Panc1 (cell line): Measurements from ENCODE around the gene FAM50B. TPM values are rescaled to one million over a fixed set of nuclear protein-coding genes. Genes with fewer than 3 reads are reported as not detected.

Experiments
- ATAC-seq: fragments of 200-7000 bp; cut with Tn5 transposase; 2 replicates; pipeline ENCODE4 v1.9.1; 2020; ENCODE audit warnings: mild to moderate bottlenecking, moderate library complexity
- BruUV-seq: library from RNA; stranded (reverse); fragments of 400-500 nt; replicated peaks from 2 replicates; lab custom pipeline; 2021; lab: Mats Ljungman, UMichigan
- CTCF ChIA-PET: fragments of 300-600 bp; sonication (Branson Sonifier 250); formaldehyde crosslinking; loops from one replicate; lab custom pipeline; 2022; ENCODE audit warnings: antibody characterized with exemption; lab: Charles Lee
- POLR2A ChIA-PET: fragments of 300-600 bp; sonication (Branson Sonifier 250); formaldehyde crosslinking; loops from one replicate; lab custom pipeline; 2022; ENCODE audit warnings: antibody characterized with exemption; lab: Charles Lee
- DNase-seq: peaks from one replicate; pipeline ENCODE4 v3.0.0-alpha.2; 2010; ENCODE audit warnings: low read depth, low spot score
- H3K27ac ChIP-seq: 2 replicates; pipeline ENCODE4 v1.5.1; 2011; ENCODE audit warnings: mild to moderate bottlenecking, low read length, inconsistent platforms
- H3K27me3 ChIP-seq: fragments of 200-500 bp; sonication (Bioruptor generic); 2 replicates; pipeline ENCODE4 v1.6.0; 2014; ENCODE audit warnings: low read length, inconsistent platforms; ENCODE audit not compliant: control insufficient read depth, insufficient read depth
- H3K36me3 ChIP-seq: fragments of 200-500 bp; sonication (Bioruptor generic); 2 replicates; pipeline ENCODE4 v1.5.1; 2014; ENCODE audit warnings: inconsistent platforms, mild to moderate bottlenecking, low read length, moderate library complexity; ENCODE audit not compliant: control insufficient read depth, insufficient read depth
- H3K4me1 ChIP-seq: 2 replicates; pipeline ENCODE4 v1.5.1; 2011; ENCODE audit warnings: inconsistent platforms, mild to moderate bottlenecking, low read length, moderate library complexity; ENCODE audit not compliant: control insufficient read depth, insufficient read depth
- H3K4me3 ChIP-seq, 2 experiments: 2 replicates each; pipeline ENCODE4 v1.5.1; 2011 to 2012; ENCODE audit warnings: low read depth in 2 of 2, low read length in 2 of 2, mild to moderate bottlenecking in 2 of 2, inconsistent platforms in 1 of 2, moderate library complexity in 1 of 2
- H3K9me3 ChIP-seq: fragments of 200-500 bp; sonication (Bioruptor generic); 2 replicates; pipeline ENCODE4 v1.5.1; 2014; ENCODE audit warnings: low read depth, mild to moderate bottlenecking, inconsistent platforms, low read length, moderate library complexity; ENCODE audit not compliant: control insufficient read depth, insufficient read depth
- POLR2AphosphoS5 ChIP-seq: IDR thresholded peaks from 2 replicates; pipeline ENCODE4 v1.6.1; 2012; ENCODE audit warnings: mild to moderate bottlenecking, low read depth, low read length, moderate library complexity
- SIN3A ChIP-seq: IDR thresholded peaks from 2 replicates; pipeline ENCODE4 v1.6.1; 2012; ENCODE audit warnings: low read depth, mild to moderate bottlenecking, low read length, moderate library complexity, borderline replicate concordance; ENCODE audit not compliant: insufficient read depth
- TCF7L2 ChIP-seq: IDR thresholded peaks from 2 replicates; pipeline ENCODE4 v1.6.1; 2011; ENCODE audit warnings: mild to moderate bottlenecking, low read depth, low read length, inconsistent platforms
- in situ Hi-C: cut with HindIII; loops from 2 replicates; pipeline ENCODE4 v1.10.0; 2016; ENCODE audit warnings: low sequenced_read_pairs, low pct_unique_long_range_greater_than_20kb
- intact Hi-C: fragments of 100-400 bp; cut with micrococcal nuclease; formaldehyde crosslinking; loops from one replicate; pipeline ENCODE4 v1.10.0; 2022; ENCODE audit not compliant: unreplicated experiment
- total RNA-seq: library from RNA; stranded (reverse); gene quantifications from one replicate; pipeline ENCODE4 v1.2.1, GENCODE V29; 2021; ENCODE audit not compliant: unreplicated experiment
- TF ChIP-seq, protein P1 (sequence below), 2 experiments: IDR thresholded peaks; 2 replicates each; pipeline ENCODE4 v1.6.1; 2011 to 2012; ENCODE audit warnings: low read depth in 2 of 2, control low read depth in 1 of 2, low read length in 1 of 2, mild to moderate bottlenecking in 1 of 2, moderate library complexity in 1 of 2; ENCODE audit not compliant: insufficient read depth in 1 of 2
- TF ChIP-seq, protein P2 (sequence below): fragments of 450-650 bp; IDR thresholded peaks from 2 replicates; pipeline ENCODE4 v1.5.1; 2017; ENCODE audit warnings: mild to moderate bottlenecking

Gene FAM50B
- total RNA-seq, 1 experiment from 2014 or later, result not detected

DNA sequence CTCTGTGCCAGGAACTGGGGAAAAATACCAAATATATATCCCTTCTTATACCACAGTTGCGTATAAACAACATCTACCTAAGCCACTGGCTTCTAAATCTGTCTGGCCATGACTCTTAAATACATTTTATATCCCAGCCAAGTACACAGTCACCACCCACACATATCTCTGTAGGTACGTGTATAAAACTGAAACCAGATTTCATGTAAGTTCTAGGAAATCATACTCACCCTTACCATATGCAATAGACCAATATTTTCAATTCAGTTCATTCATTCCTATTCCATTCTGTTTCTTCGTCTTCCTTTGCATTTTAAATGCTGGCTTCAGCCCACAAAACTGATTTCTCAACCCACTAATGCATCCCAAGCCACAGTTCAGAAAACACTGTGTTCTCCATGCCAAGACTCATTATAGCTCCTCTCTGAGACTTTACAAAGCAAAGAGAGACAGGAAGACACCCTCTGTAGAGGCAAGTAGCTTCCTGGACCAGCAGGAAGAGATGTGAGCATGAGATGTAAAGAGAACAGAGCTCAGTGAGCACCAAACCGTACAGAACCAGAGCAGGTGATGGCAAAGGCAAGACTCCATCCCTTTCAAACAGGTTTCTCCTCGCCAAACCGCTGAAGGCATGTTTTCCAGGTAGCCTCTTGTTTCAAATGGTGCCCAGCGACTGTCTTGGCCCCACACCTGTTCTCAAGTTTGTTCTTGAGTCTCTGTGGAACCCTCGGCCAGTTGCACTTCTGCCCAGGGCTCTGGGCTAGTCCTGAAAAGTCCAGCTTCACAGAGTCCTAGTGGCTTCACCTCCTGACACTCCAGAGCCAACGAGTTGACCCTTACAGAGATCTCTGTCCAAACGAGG is 18.7 kb downstream of the FAM50B start:
- TF ChIP-seq, protein P1, sequence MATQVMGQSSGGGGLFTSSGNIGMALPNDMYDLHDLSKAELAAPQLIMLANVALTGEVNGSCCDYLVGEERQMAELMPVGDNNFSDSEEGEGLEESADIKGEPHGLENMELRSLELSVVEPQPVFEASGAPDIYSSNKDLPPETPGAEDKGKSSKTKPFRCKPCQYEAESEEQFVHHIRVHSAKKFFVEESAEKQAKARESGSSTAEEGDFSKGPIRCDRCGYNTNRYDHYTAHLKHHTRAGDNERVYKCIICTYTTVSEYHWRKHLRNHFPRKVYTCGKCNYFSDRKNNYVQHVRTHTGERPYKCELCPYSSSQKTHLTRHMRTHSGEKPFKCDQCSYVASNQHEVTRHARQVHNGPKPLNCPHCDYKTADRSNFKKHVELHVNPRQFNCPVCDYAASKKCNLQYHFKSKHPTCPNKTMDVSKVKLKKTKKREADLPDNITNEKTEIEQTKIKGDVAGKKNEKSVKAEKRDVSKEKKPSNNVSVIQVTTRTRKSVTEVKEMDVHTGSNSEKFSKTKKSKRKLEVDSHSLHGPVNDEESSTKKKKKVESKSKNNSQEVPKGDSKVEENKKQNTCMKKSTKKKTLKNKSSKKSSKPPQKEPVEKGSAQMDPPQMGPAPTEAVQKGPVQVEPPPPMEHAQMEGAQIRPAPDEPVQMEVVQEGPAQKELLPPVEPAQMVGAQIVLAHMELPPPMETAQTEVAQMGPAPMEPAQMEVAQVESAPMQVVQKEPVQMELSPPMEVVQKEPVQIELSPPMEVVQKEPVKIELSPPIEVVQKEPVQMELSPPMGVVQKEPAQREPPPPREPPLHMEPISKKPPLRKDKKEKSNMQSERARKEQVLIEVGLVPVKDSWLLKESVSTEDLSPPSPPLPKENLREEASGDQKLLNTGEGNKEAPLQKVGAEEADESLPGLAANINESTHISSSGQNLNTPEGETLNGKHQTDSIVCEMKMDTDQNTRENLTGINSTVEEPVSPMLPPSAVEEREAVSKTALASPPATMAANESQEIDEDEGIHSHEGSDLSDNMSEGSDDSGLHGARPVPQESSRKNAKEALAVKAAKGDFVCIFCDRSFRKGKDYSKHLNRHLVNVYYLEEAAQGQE (IDR thresholded peaks at IDR 0.05; ENCODE audit: insufficient read depth in 1 of 2, low read depth in 2 of 2, low read length in 1 of 2), result no peak
- TF ChIP-seq, protein P2, sequence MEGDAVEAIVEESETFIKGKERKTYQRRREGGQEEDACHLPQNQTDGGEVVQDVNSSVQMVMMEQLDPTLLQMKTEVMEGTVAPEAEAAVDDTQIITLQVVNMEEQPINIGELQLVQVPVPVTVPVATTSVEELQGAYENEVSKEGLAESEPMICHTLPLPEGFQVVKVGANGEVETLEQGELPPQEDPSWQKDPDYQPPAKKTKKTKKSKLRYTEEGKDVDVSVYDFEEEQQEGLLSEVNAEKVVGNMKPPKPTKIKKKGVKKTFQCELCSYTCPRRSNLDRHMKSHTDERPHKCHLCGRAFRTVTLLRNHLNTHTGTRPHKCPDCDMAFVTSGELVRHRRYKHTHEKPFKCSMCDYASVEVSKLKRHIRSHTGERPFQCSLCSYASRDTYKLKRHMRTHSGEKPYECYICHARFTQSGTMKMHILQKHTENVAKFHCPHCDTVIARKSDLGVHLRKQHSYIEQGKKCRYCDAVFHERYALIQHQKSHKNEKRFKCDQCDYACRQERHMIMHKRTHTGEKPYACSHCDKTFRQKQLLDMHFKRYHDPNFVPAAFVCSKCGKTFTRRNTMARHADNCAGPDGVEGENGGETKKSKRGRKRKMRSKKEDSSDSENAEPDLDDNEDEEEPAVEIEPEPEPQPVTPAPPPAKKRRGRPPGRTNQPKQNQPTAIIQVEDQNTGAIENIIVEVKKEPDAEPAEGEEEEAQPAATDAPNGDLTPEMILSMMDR, result no peak
- TF ChIP-seq TCF7L2 (no peak), SIN3A (no peak), POLR2AphosphoS5 (no peak)

DNA sequence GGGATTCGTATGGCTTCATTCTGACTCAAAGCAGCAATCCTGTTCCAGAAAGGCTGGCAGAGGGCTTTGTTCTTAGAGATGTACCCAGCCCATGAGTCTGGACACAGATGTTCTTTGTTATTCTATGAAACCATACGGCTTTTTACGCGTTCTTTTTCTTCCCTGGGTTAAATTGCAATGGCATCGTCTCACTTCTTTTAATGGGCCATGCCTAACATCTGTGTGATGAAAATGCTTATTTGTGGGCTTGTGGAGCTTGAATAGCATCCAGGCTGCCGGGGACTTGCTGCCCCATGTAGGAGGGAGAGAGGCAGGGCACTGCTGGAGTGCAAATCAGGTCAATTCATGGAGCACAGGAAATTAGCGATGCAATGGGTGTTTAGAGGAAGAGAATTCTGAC is 19.4 kb downstream of the FAM50B start:
- no peak overlapping the region for H3K27ac ChIP-seq
- POLR2A ChIA-PET, result no interaction called here
- DNase-seq, result no peak

More for the DNA sequence above, 18.7 kb downstream of the FAM50B start:
- POLR2A ChIA-PET, result no interaction called here
- DNase-seq (no peak), ATAC-seq (no peak)
- Histone ChIP-seq H3K4me3 (no peak overlapping the region), H3K36me3 (no peaks in the 10 kb centered on the region), H3K27ac (no peak overlapping the region), H3K9me3 (0 out of 2 replicates have a peak, but pooled peaks cover 4% of the 10 kb centered on the region), H3K4me1 (no peaks in the 10 kb centered on the region), H3K27me3 (no peaks in the 10 kb centered on the region)
- no TSS peak for BruUV-seq
- intact Hi-C loops, result no loop called here
- CTCF ChIA-PET, result no interaction called here
- in situ Hi-C loops, result no loop called here

More for the DNA sequence above, 19.4 kb downstream of the FAM50B start:
- H3K27me3 ChIP-seq, result no peaks in the 10 kb centered on the region
- H3K4me3 ChIP-seq, result no peak overlapping the region
- H3K9me3 ChIP-seq, result 0 out of 2 replicates have a peak, but pooled peaks cover 4% of the 10 kb centered on the region
- TF ChIP-seq SIN3A (no peak), TCF7L2 (no peak), POLR2AphosphoS5 (no peak)
- TF ChIP-seq, protein P2, result no peak
- TF ChIP-seq, protein P1 (IDR thresholded peaks at IDR 0.05; ENCODE audit: insufficient read depth in 1 of 2, low read depth in 2 of 2, low read length in 1 of 2), result no peak
- ATAC-seq, result no peak
- no TSS peak for BruUV-seq
- H3K36me3 ChIP-seq, result no peaks in the 10 kb centered on the region
- CTCF ChIA-PET, result no interaction called here
- no peaks in the 10 kb centered on the region for H3K4me1 ChIP-seq
- intact Hi-C loops (no loop called here), in situ Hi-C loops (no loop called here)
